ENCODE data around the gene KNDC1. TPM values are rescaled to one million over a fixed set of nuclear protein-coding genes. Genes with fewer than 3 reads are reported as not detected.

Gene KNDC1
- total and polyA plus RNA-seq, 10 of the 15 experiments (the other 5 are each of a cell fraction or from before 2014, with no cell fraction given), result 0.03 to 0.11 (median 0.05) TPM; not detected in 7

DNA sequence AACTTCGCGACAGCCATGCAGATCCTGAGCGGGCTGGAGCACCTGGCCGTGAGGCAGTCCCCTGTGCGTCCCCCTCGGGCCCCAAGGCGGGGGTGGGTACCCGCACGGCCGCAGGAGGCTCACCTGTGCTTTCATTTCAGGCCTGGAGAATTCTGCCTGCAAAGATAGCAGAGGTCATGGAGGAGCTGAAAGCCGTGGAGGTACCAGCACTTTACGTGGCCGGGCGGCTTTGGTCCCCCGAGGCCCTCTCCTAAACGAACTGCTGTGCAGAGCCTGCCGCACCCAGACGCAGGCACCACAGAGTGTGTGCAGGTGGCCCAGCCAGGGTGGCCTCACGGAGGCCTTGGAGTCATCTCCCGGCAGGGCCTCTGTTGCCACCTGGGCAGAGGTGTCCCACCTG lies 58.9 kb downstream of the KNDC1 start (continued):
- TF ChIP-seq, protein P1, sequence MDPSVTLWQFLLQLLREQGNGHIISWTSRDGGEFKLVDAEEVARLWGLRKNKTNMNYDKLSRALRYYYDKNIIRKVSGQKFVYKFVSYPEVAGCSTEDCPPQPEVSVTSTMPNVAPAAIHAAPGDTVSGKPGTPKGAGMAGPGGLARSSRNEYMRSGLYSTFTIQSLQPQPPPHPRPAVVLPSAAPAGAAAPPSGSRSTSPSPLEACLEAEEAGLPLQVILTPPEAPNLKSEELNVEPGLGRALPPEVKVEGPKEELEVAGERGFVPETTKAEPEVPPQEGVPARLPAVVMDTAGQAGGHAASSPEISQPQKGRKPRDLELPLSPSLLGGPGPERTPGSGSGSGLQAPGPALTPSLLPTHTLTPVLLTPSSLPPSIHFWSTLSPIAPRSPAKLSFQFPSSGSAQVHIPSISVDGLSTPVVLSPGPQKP (IDR thresholded peaks at IDR 0.05; ENCODE audit: low read depth, low read length), result no peak
- TF ChIP-seq LARP7 (IDR thresholded peaks at IDR 0.05) (no peak), ZNF622 (IDR thresholded peaks at IDR 0.05) (no peak), MYC (IDR thresholded peaks at IDR 0.05; ENCODE audit: insufficient read depth, insufficient read length, insufficient replicate concordance, low read length, severe bottlenecking) (no peak), MEF2A (IDR thresholded peaks at IDR 0.05; ENCODE audit: insufficient read depth, low read depth, low read length) (no peak), NFYB (IDR thresholded peaks at IDR 0.05; ENCODE audit: insufficient read depth, low read depth, low read length) (no peak), MEF2B (IDR thresholded peaks at IDR 0.05; ENCODE audit: partially characterized antibody, poor library complexity, severe bottlenecking) (no peak)

- WGBS (ENCODE audit: insufficient coverage, insufficient replicate concordance, low lambda C conversion rate, missing lambda C conversion rate), result 51% methylated on average over 28 of the region's 28 CpGs
- ChIA-PET POLR2A (no interaction called here), RAD21 (ENCODE audit: unreplicated experiment) (interaction anchor here (0.5 kb wide), 1 partner anchor 42 kb away, joined by 3 read pairs; no protein-coding TSS in a partner anchor), CTCF (no interaction called here), SMC1A (ENCODE audit: uncharacterized antibody, unreplicated experiment) (no interaction called here)
- DNase-seq (ENCODE audit: low read depth, low spot score) (no peak), FAIRE-seq (no peak), ATAC-seq (no peak)
- Histone ChIP-seq H3K9ac (ENCODE audit: control insufficient read depth, insufficient read depth, low read length) (no peak overlapping the region), H3K79me2 (ENCODE audit: control insufficient read depth, insufficient read depth, low read length) (no peaks in the 10 kb centered on the region), H3K4me1 (ENCODE audit: control insufficient read depth, insufficient read depth, low read length) (no peaks in the 10 kb centered on the region), H3K36me3 (ENCODE audit: control insufficient read depth in 2 of 2, insufficient read depth in 2 of 2, low read length in 1 of 2) (no peaks in the 10 kb centered on the region), H4K20me1 (ENCODE audit: control insufficient read depth, insufficient read depth) (no peaks in the 10 kb centered on the region), H3K27ac (ENCODE audit: control insufficient read depth, insufficient read depth) (no peak overlapping the region), H3K4me3 (no peak overlapping the region), H3K9me3 (replicated peaks; ENCODE audit: control insufficient read depth, insufficient read depth, low read length) (no peaks in the 10 kb centered on the region), H3K27me3 (replicated peaks in 1 of 2; ENCODE audit: control insufficient read depth in 2 of 2, insufficient read depth in 2 of 2, low read length in 1 of 2) (no peaks in the 10 kb centered on the region), H3K4me2 (ENCODE audit: control insufficient read depth, insufficient read depth) (no peak overlapping the region), H2AFZ (ENCODE audit: control insufficient read depth, low read depth, low read length) (no peak overlapping the region)
- in situ Hi-C loops (cut with MboI), result no loop called here
- intact Hi-C loops (cut with micrococcal nuclease; ENCODE audit: unreplicated experiment), result no loop called here
- no TSS peak for BruUV-seq (replicated peaks)
- TF ChIP-seq SMC3 (IDR thresholded peaks at IDR 0.05; ENCODE audit: borderline replicate concordance, low read length) (no peak), ZSCAN29 (IDR thresholded peaks at IDR 0.05) (no peak), ATF3 (IDR thresholded peaks at IDR 0.05; ENCODE audit: borderline replicate concordance, extremely low read depth, low read depth, low read length) (no peak), IRF3 (IDR thresholded peaks at IDR 0.05) (no peak), BHLHE40 (IDR thresholded peaks at IDR 0.05; ENCODE audit: borderline replicate concordance in 1 of 2, low read depth in 2 of 2, low read length in 1 of 2) (no peak)
- TF ChIP-seq, protein P2, sequence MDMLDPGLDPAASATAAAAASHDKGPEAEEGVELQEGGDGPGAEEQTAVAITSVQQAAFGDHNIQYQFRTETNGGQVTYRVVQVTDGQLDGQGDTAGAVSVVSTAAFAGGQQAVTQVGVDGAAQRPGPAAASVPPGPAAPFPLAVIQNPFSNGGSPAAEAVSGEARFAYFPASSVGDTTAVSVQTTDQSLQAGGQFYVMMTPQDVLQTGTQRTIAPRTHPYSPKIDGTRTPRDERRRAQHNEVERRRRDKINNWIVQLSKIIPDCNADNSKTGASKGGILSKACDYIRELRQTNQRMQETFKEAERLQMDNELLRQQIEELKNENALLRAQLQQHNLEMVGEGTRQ (IDR thresholded peaks at IDR 0.05; ENCODE audit: borderline replicate concordance, low read depth, low read length), result no peak
- TF ChIP-seq, protein P3, sequence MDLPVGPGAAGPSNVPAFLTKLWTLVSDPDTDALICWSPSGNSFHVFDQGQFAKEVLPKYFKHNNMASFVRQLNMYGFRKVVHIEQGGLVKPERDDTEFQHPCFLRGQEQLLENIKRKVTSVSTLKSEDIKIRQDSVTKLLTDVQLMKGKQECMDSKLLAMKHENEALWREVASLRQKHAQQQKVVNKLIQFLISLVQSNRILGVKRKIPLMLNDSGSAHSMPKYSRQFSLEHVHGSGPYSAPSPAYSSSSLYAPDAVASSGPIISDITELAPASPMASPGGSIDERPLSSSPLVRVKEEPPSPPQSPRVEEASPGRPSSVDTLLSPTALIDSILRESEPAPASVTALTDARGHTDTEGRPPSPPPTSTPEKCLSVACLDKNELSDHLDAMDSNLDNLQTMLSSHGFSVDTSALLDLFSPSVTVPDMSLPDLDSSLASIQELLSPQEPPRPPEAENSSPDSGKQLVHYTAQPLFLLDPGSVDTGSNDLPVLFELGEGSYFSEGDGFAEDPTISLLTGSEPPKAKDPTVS (IDR thresholded peaks at IDR 0.05; ENCODE audit: low read depth, low read length), result no peak
These were observed 59.8 kb downstream of the KNDC1 start for GRCh38 chr10:133219782-133220181.
